Measurements from ENCODE around the gene SAP30BP. TPM values are rescaled to one million over a fixed set of nuclear protein-coding genes. Genes with fewer than 3 reads are reported as not detected.

The SAP30BP gene
- total and polyA plus RNA-seq, 2 experiments from 2014 or later, result 44.9 to 97.9 TPM

- no peaks in the 10 kb centered on the region for H3K79me2 ChIP-seq (replicated peaks; ENCODE audit: insufficient read depth)
- Mint-ChIP-seq H3K27me3 (ENCODE audit: insufficient read depth, low read depth, poor library complexity) (peaks cover 3% of the 10 kb centered on the region), H3K9me3 (no peaks in the 10 kb centered on the region), H3K36me3 (ENCODE audit: low read depth) (peaks cover 34% of the 10 kb centered on the region), H3K27ac (no peak overlapping the region), H3K4me3 (no peak overlapping the region; the same call in 2 of the 3 replicates), H3K4me1 (peaks cover 9% of the 10 kb centered on the region)
- H3K4me3 ChIP-seq, result no peak overlapping the region
- no peaks in the 10 kb centered on the region; the same call in 1 of the 2 replicates for H3K36me3 ChIP-seq (ENCODE audit: insufficient read depth)
- no peak for ATAC-seq
- H3K27ac ChIP-seq (ENCODE audit: low read depth), result no peak overlapping the region
- H4K20me1 ChIP-seq (replicated peaks; ENCODE audit: insufficient read depth), result no peaks in the 10 kb centered on the region
- H3K9me2 ChIP-seq (ENCODE audit: insufficient read depth), result no peaks in the 10 kb centered on the region
- no peaks in the 10 kb centered on the region for H3F3A ChIP-seq (replicated peaks; ENCODE audit: low read depth)
- no peak overlapping the region for H3K4me2 ChIP-seq
- no peak for TF ChIP-seq POLR2AphosphoS5 (IDR thresholded peaks at IDR 0.05; ENCODE audit: low read depth)
- no peak for TF ChIP-seq ZNF462 (CRISPR knock-in tag; IDR thresholded peaks at IDR 0.05)
- no peak for TF ChIP-seq ETS1 (IDR thresholded peaks at IDR 0.05)
- no peak for TF ChIP-seq EZH2phosphoT487 (IDR thresholded peaks at IDR 0.05; ENCODE audit: unreplicated experiment)
- no peak for TF ChIP-seq JUNB (IDR thresholded peaks at IDR 0.05; ENCODE audit: unreplicated experiment)
- no peak for TF ChIP-seq CREB1 (CRISPR knock-in tag; IDR thresholded peaks at IDR 0.05; ENCODE audit: low read depth)
- no peak for TF ChIP-seq CTCF (conservative IDR thresholded peaks at IDR 0.05; ENCODE audit: low read depth in 2 of 2)
- TF ChIP-seq ZNF331 (CRISPR knock-in tag; IDR thresholded peaks at IDR 0.05; ENCODE audit: low read depth), result no peak
- TF ChIP-seq REST (IDR thresholded peaks at IDR 0.05; ENCODE audit: unreplicated experiment), result no peak
- TF ChIP-seq ZNF114 (CRISPR knock-in tag; IDR thresholded peaks at IDR 0.05), result no peak
- no peak for TF ChIP-seq EZH2 (IDR thresholded peaks at IDR 0.05; ENCODE audit: low read depth, unreplicated experiment)
- no peak for TF ChIP-seq NANOG (IDR thresholded peaks at IDR 0.05; ENCODE audit: borderline replicate concordance)
- TF ChIP-seq STAT1 (IDR thresholded peaks at IDR 0.05; ENCODE audit: unreplicated experiment), result no peak
- no peak overlapping the region for H2AFZ ChIP-seq
- no peak for DNase-seq (ENCODE audit: low spot score)
- H3K4me1 ChIP-seq (ENCODE audit: insufficient read depth), result peaks cover 9% of the 10 kb centered on the region
- H3K27me3 ChIP-seq (ENCODE audit: insufficient read depth), result no peaks in the 10 kb centered on the region
Measured at GRCh38 chr17:75647921-75648320, 19.2 kb upstream of the SAP30BP start.

Data from GM23338 (cell line).